K562 (cell line): ENCODE measurements around the gene GOLPH3. TPM values are rescaled to one million over a fixed set of nuclear protein-coding genes. Genes with fewer than 3 reads are reported as not detected.

Experiments used
- ATAC-seq: fragments of 200-7000 bp; cut with Tn5 transposase; 3 replicates; pipeline ENCODE4 v1.9.1; 2020; ENCODE audit warnings: moderate library complexity
- BruUV-seq: library from RNA; stranded (reverse); fragments of 400-500 nt; replicated peaks from 2 replicates; lab custom pipeline; 2021; lab: Mats Ljungman, UMichigan
- CTCF ChIA-PET: fragments of 300-600 bp; formaldehyde crosslinking; extraction: SDS; loops from one replicate; lab custom pipeline; 2021; ENCODE audit warnings: low intra/inter-chr PET ratio; lab: Yijun Ruan, JAX
- POLR2A ChIA-PET: fragments of 300-600, 350-650 bp; sonication (Branson Sonifier 250); formaldehyde crosslinking; extraction: SDS; loops from one replicate; lab custom pipeline; 2021; ENCODE audit warnings: antibody characterized with exemption, inconsistent platforms; lab: Yijun Ruan, JAX
- DNase-seq, 4 experiments: peaks; one replicate each; pipeline versions ENCODE4 v3.0.0 to v3.0.0-alpha.2; 2011 to 2018; ENCODE audit warnings: low spot score in 3 of 4, mixed read lengths in 3 of 4; ENCODE audit errors: extremely low read depth in 1 of 4
- FAIRE-seq: peaks from 2 replicates; lab custom pipeline; 2011; peaks lifted over from hg19 to GRCh38; lab: Jason Lieb, UNC
- H2AFZ ChIP-seq: 2 replicates; pipeline ENCODE4 v1.6.0; 2011; ENCODE audit warnings: low read depth, low read length, control low read depth, inconsistent platforms
- H3K27ac ChIP-seq: fragments of 200-600 bp; 3 replicates; pipeline ENCODE4 v1.8.0; 2011; ENCODE audit warnings: low read depth, mild to moderate bottlenecking, control low read depth, inconsistent platforms, low read length, moderate library complexity, mixed read lengths; ENCODE audit errors: extremely low read depth
- H3K27me3 ChIP-seq, 2 experiments: fragments of 300-600 bp in 1 of 2; 2 replicates in 1 of 2; 3 replicates in 1 of 2; pipeline versions ENCODE4 v1.6.0 to v1.8.0; 2011; ENCODE audit warnings: inconsistent platforms in 2 of 2, low read length in 2 of 2, mild to moderate bottlenecking in 1 of 2, mixed read lengths in 1 of 2, moderate library complexity in 1 of 2; ENCODE audit not compliant: control insufficient read depth in 2 of 2, insufficient read depth in 2 of 2
- H3K36me3 ChIP-seq: fragments of 300-600 bp; 3 replicates; pipeline ENCODE4 v1.8.0; 2011; ENCODE audit warnings: mild to moderate bottlenecking, low read length, inconsistent platforms; ENCODE audit not compliant: control insufficient read depth, insufficient read depth
- H3K4me1 ChIP-seq, 2 experiments: fragments of 200-600 bp in 1 of 2; replicated peaks in 1 of 2; 2 replicates in 1 of 2; 3 replicates in 1 of 2; pipeline versions ENCODE4 v1.5.1 to v1.8.0; 2011; ENCODE audit warnings: inconsistent platforms in 2 of 2, low read length in 2 of 2, mild to moderate bottlenecking in 1 of 2, mixed read lengths in 1 of 2, moderate library complexity in 1 of 2; ENCODE audit not compliant: control insufficient read depth in 2 of 2, insufficient read depth in 2 of 2
- H3K4me2 ChIP-seq: 2 replicates; pipeline ENCODE4 v1.6.1; 2011; ENCODE audit warnings: low read length, control low read depth, inconsistent platforms, mixed read lengths; ENCODE audit not compliant: insufficient read depth
- H3K4me3 ChIP-seq: fragments of 200-600 bp; sonication (generic), shearing (Covaris generic); 2 replicates; pipeline ENCODE4 v1.5.1; 2016; ENCODE audit warnings: control low read depth, inconsistent platforms
- H3K79me2 ChIP-seq: fragments of 200-600 bp; 3 replicates; pipeline ENCODE4 v1.8.0; 2011; ENCODE audit warnings: low read length, inconsistent platforms; ENCODE audit not compliant: control insufficient read depth, insufficient read depth
- H3K9ac ChIP-seq, 2 experiments: 2 replicates each; pipeline versions ENCODE4 v1.6.0 to v1.6.1; 2011; ENCODE audit warnings: low read depth in 2 of 2, low read length in 2 of 2, control low read depth in 1 of 2, inconsistent platforms in 1 of 2, mild to moderate bottlenecking in 1 of 2, mixed read lengths in 1 of 2; ENCODE audit not compliant: insufficient read depth in 1 of 2
- H3K9me1 ChIP-seq: one replicate; pipeline ENCODE4 v1.6.0; 2011; ENCODE audit warnings: inconsistent platforms, mild to moderate bottlenecking, low read length, moderate library complexity; ENCODE audit not compliant: control insufficient read depth, insufficient read depth
- H3K9me3 ChIP-seq: replicated peaks from 2 replicates; pipeline ENCODE4 v1.5.1; 2011; ENCODE audit warnings: low read depth, low read length, inconsistent platforms; ENCODE audit not compliant: control insufficient read depth, insufficient read depth
- H4K20me1 ChIP-seq: replicated peaks from 2 replicates; pipeline ENCODE4 v1.6.1; 2011; ENCODE audit warnings: low read length, inconsistent platforms, mixed read lengths; ENCODE audit not compliant: control insufficient read depth, insufficient read depth
- E2F6 ChIP-seq, 2 experiments: IDR thresholded peaks; 2 replicates each; pipeline ENCODE4 v1.6.1; 2011; ENCODE audit warnings: borderline replicate concordance in 1 of 2, control low read depth in 1 of 2, low read depth in 1 of 2, low read length in 1 of 2, mild to moderate bottlenecking in 1 of 2, mixed read lengths in 1 of 2, moderate library complexity in 1 of 2; ENCODE audit not compliant: insufficient read depth in 1 of 2, insufficient read length in 1 of 2, poor library complexity in 1 of 2, severe bottlenecking in 1 of 2; ENCODE audit errors: extremely low read depth in 1 of 2
- POLR2G ChIP-seq: fragments of 200-400 bp; formaldehyde crosslinking; IDR thresholded peaks from 2 replicates; pipeline ENCODE4 v1.6.1; 2017; ENCODE audit warnings: low read depth, mild to moderate bottlenecking, antibody characterized with exemption, low read length, moderate library complexity
- WGBS: fragments of 100-300 bp; shearing (Covaris generic); methylation state at CpG from one replicate; pipeline ENCODE4 v1.1.6; 2016; ENCODE audit warnings: low coverage, mixed read lengths; ENCODE audit not compliant: insufficient coverage; ENCODE audit errors: missing lambda C conversion rate; 5-methylcytosine and 5-hydroxymethylcytosine counted together
- in situ Hi-C: fragments of 300-500 bp; cut with MboI; formaldehyde crosslinking; loops from 4 replicates; pipeline ENCODE4 v1.15.0; 2018; ENCODE audit warnings: inconsistent platforms, mixed read lengths
- intact Hi-C: fragments of 100-400 bp; cut with micrococcal nuclease; formaldehyde crosslinking; loops from 2 replicates; pipeline ENCODE4 v1.14.2; 2022
- polyA plus RNA-seq, 8 experiments: library from polyadenylated mRNA; depleted of rRNA in 4 of 8; stranded (reverse) in 5 of 8; unstranded in 3 of 8; fragments of >200 nt; fragmentation: Nextera tagmentation in 2 of 8; fragmentation: Illumina TruSeq in 1 of 8; extraction: Ambion mirVana in 2 of 8; extraction: Trizol in 1 of 8; gene quantifications; 2 replicates each; pipeline versions ENCODE4 v1.2.1 to v1.2.3, GENCODE V29; 2011 to 2014; ENCODE audit warnings: inconsistent platforms in 1 of 8, missing spikeins in 1 of 8
- total RNA-seq, 7 experiments: library from RNA; depleted of rRNA in 6 of 7; stranded (reverse); fragments of >200 nt in 6 of 7; fragmentation: Illumina TruSeq in 2 of 7; extraction: Trizol in 2 of 7; gene quantifications; 2 replicates each; pipeline versions ENCODE4 v1.2.1 to v1.2.3, GENCODE V29; 2011 to 2021; ENCODE audit warnings: low replicate concordance in 1 of 7

GOLPH3 gene
- total and polyA plus RNA-seq, 9 of the 15 experiments (the other 6 are each of a cell fraction or from before 2014, with no cell fraction given) = 18.8 to 94.6 (median 55.1) TPM

DNA sequence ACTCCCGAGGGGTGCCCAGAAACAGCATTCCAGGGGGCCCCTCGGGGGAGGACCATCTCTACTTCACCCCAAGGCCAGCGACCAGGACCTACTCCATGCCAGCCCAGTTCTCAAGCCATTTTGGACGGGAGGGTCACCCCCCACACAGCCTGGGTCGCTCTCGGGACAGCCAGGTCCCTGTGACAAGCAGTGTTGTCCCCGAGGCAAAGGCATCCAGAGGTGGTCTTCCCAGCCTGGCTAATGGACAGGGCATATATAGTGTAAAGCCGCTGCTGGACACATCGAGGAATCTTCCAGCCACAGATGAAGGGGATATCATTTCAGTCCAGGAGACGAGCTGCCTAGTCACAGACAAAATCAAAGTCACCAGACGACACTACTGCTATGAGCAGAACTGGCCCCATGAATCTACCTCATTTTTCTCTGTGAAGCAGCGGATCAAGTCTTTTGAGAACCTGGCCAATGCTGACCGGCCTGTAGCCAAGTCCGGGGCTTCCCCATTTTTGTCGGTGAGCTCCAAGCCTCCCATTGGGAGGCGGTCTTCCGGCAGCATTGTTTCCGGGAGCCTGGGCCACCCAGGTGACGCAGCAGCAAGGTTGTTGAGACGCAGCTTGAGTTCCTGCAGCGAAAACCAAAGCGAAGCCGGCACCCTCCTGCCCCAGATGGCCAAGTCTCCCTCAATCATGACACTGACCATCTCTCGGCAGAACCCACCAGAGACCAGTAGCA lies 83.9 kb downstream of the GOLPH3 start:
- ChIA-PET POLR2A (interaction anchor here (0.5 to 0.8 kb wide), 2 partner anchors 209 to 497 kb away, joined by 3 read pairs; no protein-coding TSS in a partner anchor), CTCF (no interaction called here)
- Histone ChIP-seq H3K27me3 (peaks cover 26 to 46% of the 10 kb centered on the region in 2 experiments), H4K20me1 (no peaks in the 10 kb centered on the region), H3K9me3 (no peaks in the 10 kb centered on the region), H3K27ac (no peak overlapping the region), H3K4me1 (peaks cover 0 to 18% of the 10 kb centered on the region in 2 experiments; a peak in 2 of 5 replicates), H2AFZ (no peak overlapping the region), H3K4me3 (no peak overlapping the region), H3K9ac (peak overlapping the region in 1 of 2 experiments; percentile 37; a peak in 1 of 4 replicates), H3K9me1 (no peaks in the 10 kb centered on the region), H3K79me2 (no peaks in the 10 kb centered on the region), H3K36me3 (no peaks in the 10 kb centered on the region), H3K4me2 (no peak overlapping the region)
- no peak for DNase-seq
- no peak for ATAC-seq
- intact Hi-C loops (loop anchor here (5.0 to 10.0 kb wide), 2 partner anchors 237 to 525 kb away; no protein-coding TSS in a partner anchor), in situ Hi-C loops (loop anchor here (5.0 to 10.0 kb wide), 2 partner anchors 253 to 505 kb away; no protein-coding TSS in a partner anchor)
- no TSS peak for BruUV-seq
- 39% methylated on average over 24 of the region's 24 CpGs for WGBS
- no peak for FAIRE-seq
- TF ChIP-seq POLR2G (peak; percentile 45; the same call in 1 of the 2 replicates), E2F6 (IDR thresholded peaks at IDR 0.05; ENCODE audit: borderline replicate concordance in 1 of 2, extremely low read depth in 1 of 2, insufficient read depth in 1 of 2, insufficient read length in 1 of 2, low read depth in 1 of 2, low read length in 1 of 2, poor library complexity in 1 of 2, severe bottlenecking in 1 of 2) (no peak)
